HEK293 (cell line): ENCODE data around the gene KMT2A.

Experiments used
- ATF2 ChIP-seq: fragments of 450-650 bp; formaldehyde crosslinking; IDR thresholded peaks from 2 replicates; pipeline ENCODE4 v1.5.1; 2016; ENCODE audit warnings: missing biosample characterization, missing genetic modification characterization, low read depth
- BCL11B ChIP-seq: fragments of 450-650 bp; formaldehyde crosslinking; IDR thresholded peaks from 2 replicates; pipeline ENCODE4 v1.5.1; 2016; ENCODE audit warnings: low read depth, missing biosample characterization, missing genetic modification characterization
- CTCF ChIP-seq: fragments of 450-650 bp; formaldehyde crosslinking; IDR thresholded peaks from 2 replicates; pipeline ENCODE4 v1.5.1; 2016; ENCODE audit warnings: missing biosample characterization, missing genetic modification characterization
- TCF7L2 ChIP-seq: IDR thresholded peaks from 2 replicates; pipeline ENCODE4 v1.6.1; 2011; ENCODE audit warnings: low read depth, mild to moderate bottlenecking, inconsistent platforms, low read length, moderate library complexity, borderline replicate concordance
- YY1 ChIP-seq: fragments of 450-650 bp; formaldehyde crosslinking; IDR thresholded peaks from 2 replicates; pipeline ENCODE4 v1.5.1; 2018; ENCODE audit warnings: missing biosample characterization, missing genetic modification characterization
- ZNF10 ChIP-seq: fragments of 450-650 bp; formaldehyde crosslinking; IDR thresholded peaks from 2 replicates; pipeline ENCODE4 v1.5.1; 2017; ENCODE audit warnings: missing biosample characterization, missing genetic modification characterization
- ZNF174 ChIP-seq: fragments of 450-650 bp; formaldehyde crosslinking; IDR thresholded peaks from 2 replicates; pipeline ENCODE4 v1.5.0; 2017; ENCODE audit warnings: missing biosample characterization, mild to moderate bottlenecking, missing genetic modification characterization
- ZNF184 ChIP-seq: fragments of 450-650 bp; IDR thresholded peaks from 2 replicates; pipeline ENCODE4 v1.5.1; 2018; ENCODE audit warnings: missing biosample characterization, mild to moderate bottlenecking, missing genetic modification characterization
- ZNF274 ChIP-seq, 2 experiments: fragments of 200-500 bp in 1 of 2; fragments of 450-650 bp in 1 of 2; sonication (Bioruptor generic) in 1 of 2; formaldehyde crosslinking in 1 of 2; IDR thresholded peaks; 2 replicates each; pipeline versions ENCODE4 v1.5.1 to v1.6.1; 2014 to 2016; ENCODE audit warnings: borderline replicate concordance in 1 of 2, inconsistent platforms in 1 of 2, low read length in 1 of 2, missing biosample characterization in 1 of 2, missing genetic modification characterization in 1 of 2
- ZNF350 ChIP-seq: fragments of 450-650 bp; formaldehyde crosslinking; IDR thresholded peaks from 2 replicates; pipeline ENCODE4 v1.5.0; 2017; ENCODE audit warnings: missing biosample characterization, mild to moderate bottlenecking, missing genetic modification characterization
- ZNF76 ChIP-seq: fragments of 450-650 bp; formaldehyde crosslinking; IDR thresholded peaks from 2 replicates; pipeline ENCODE4; 2016; ENCODE audit warnings: low read depth, missing biosample characterization, missing genetic modification characterization, borderline replicate concordance
- ZNF785 ChIP-seq: fragments of 450-650 bp; formaldehyde crosslinking; IDR thresholded peaks from 2 replicates; pipeline ENCODE4 v1.5.1; 2016; ENCODE audit warnings: missing biosample characterization, missing genetic modification characterization
- TF ChIP-seq, protein P1 (sequence below): fragments of 450-650 bp; formaldehyde crosslinking; IDR thresholded peaks from 2 replicates; pipeline ENCODE4 v1.5.1; 2016; ENCODE audit warnings: missing biosample characterization, missing genetic modification characterization

DNA sequence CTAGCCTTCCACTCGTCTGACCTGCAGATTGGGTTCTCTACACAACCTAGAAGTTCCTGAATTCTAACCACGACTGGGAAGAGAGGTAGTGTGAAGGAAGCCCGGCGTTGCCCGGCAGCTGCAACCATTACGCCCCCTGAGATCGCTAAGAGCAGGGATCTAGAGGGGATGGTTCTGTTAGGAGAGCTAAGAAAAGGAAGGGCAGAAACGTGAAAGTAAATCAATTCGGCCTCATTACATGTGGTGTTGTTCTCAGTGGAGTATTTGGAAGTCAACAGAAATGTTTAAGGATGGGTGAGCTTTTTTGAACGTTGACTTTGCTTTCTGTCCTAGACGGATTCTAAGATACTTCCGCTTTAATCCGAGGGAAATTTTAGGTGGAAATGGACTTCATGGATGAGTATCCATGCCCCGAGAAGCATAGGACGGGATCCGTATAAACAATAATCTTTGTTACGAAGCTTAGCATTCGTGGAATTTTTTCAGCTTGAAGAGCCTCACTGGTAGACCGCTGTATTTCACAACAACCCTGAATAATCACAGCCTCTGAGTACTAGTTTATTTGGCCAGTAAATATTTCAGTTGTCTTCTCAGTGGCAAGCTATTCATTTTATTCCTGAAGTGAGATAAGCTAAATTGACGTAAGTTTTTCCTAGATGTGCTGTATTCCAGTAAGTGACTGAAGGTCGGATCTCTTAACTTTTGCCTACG is 34.3 kb upstream of the KMT2A start:
- no peak for TF ChIP-seq ZNF184
- no peak for TF ChIP-seq ZNF274 (IDR thresholded peaks at IDR 0.05; ENCODE audit: low read length)
- no peak for TF ChIP-seq ZNF274 (tag by site-specific recombination; IDR thresholded peaks at IDR 0.05; ENCODE audit: borderline replicate concordance)
- no peak for TF ChIP-seq BCL11B (tag by site-specific recombination)
- TF ChIP-seq YY1, result no peak
- TF ChIP-seq CTCF (tag by site-specific recombination), result no peak; the same call in 1 of the 2 replicates
- TF ChIP-seq ATF2 (tag by site-specific recombination), result no peak
- TF ChIP-seq, protein P1, sequence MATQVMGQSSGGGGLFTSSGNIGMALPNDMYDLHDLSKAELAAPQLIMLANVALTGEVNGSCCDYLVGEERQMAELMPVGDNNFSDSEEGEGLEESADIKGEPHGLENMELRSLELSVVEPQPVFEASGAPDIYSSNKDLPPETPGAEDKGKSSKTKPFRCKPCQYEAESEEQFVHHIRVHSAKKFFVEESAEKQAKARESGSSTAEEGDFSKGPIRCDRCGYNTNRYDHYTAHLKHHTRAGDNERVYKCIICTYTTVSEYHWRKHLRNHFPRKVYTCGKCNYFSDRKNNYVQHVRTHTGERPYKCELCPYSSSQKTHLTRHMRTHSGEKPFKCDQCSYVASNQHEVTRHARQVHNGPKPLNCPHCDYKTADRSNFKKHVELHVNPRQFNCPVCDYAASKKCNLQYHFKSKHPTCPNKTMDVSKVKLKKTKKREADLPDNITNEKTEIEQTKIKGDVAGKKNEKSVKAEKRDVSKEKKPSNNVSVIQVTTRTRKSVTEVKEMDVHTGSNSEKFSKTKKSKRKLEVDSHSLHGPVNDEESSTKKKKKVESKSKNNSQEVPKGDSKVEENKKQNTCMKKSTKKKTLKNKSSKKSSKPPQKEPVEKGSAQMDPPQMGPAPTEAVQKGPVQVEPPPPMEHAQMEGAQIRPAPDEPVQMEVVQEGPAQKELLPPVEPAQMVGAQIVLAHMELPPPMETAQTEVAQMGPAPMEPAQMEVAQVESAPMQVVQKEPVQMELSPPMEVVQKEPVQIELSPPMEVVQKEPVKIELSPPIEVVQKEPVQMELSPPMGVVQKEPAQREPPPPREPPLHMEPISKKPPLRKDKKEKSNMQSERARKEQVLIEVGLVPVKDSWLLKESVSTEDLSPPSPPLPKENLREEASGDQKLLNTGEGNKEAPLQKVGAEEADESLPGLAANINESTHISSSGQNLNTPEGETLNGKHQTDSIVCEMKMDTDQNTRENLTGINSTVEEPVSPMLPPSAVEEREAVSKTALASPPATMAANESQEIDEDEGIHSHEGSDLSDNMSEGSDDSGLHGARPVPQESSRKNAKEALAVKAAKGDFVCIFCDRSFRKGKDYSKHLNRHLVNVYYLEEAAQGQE (tag by site-specific recombination), result no peak
- no peak for TF ChIP-seq ZNF174 (tag by site-specific recombination)
- no peak for TF ChIP-seq ZNF76 (tag by site-specific recombination)
- TF ChIP-seq ZNF785 (tag by site-specific recombination), result no peak
- no peak for TF ChIP-seq ZNF10
- TF ChIP-seq TCF7L2, result no peak
- no peak for TF ChIP-seq ZNF350 (tag by site-specific recombination)
